PC-9 (cell line): ENCODE data around the gene PDE8A.

Experiments used
- EZH2 ChIP-seq: fragments of 200-600 bp; sonication (generic); IDR thresholded peaks from 2 replicates; pipeline ENCODE4 v1.8.0; 2017; ENCODE audit warnings: antibody characterized with exemption, low read depth
- TF ChIP-seq, protein P1 (sequence below): fragments of 200-600 bp; sonication (generic); conservative IDR thresholded peaks from 2 replicates; pipeline ENCODE4 v1.6.1; 2017; ENCODE audit warnings: mixed run types, antibody characterized with exemption, mild to moderate bottlenecking, moderate library complexity

- TF ChIP-seq, protein P1, sequence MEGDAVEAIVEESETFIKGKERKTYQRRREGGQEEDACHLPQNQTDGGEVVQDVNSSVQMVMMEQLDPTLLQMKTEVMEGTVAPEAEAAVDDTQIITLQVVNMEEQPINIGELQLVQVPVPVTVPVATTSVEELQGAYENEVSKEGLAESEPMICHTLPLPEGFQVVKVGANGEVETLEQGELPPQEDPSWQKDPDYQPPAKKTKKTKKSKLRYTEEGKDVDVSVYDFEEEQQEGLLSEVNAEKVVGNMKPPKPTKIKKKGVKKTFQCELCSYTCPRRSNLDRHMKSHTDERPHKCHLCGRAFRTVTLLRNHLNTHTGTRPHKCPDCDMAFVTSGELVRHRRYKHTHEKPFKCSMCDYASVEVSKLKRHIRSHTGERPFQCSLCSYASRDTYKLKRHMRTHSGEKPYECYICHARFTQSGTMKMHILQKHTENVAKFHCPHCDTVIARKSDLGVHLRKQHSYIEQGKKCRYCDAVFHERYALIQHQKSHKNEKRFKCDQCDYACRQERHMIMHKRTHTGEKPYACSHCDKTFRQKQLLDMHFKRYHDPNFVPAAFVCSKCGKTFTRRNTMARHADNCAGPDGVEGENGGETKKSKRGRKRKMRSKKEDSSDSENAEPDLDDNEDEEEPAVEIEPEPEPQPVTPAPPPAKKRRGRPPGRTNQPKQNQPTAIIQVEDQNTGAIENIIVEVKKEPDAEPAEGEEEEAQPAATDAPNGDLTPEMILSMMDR = no peak
- no peak for TF ChIP-seq EZH2
Observed at GRCh38 chr15:85072917-85073316, 91.3 kb downstream of the PDE8A start.
